NOMO-1 (cell line): ENCODE data around the gene PARP6.

Experiments used
- DNase-seq, 2 experiments: peaks; one replicate each; lab custom pipeline; 2025; ENCODE audit not compliant: unreplicated experiment in 2 of 2; lab: John Stamatoyannopoulos, UW

Gene PARP6

DNA sequence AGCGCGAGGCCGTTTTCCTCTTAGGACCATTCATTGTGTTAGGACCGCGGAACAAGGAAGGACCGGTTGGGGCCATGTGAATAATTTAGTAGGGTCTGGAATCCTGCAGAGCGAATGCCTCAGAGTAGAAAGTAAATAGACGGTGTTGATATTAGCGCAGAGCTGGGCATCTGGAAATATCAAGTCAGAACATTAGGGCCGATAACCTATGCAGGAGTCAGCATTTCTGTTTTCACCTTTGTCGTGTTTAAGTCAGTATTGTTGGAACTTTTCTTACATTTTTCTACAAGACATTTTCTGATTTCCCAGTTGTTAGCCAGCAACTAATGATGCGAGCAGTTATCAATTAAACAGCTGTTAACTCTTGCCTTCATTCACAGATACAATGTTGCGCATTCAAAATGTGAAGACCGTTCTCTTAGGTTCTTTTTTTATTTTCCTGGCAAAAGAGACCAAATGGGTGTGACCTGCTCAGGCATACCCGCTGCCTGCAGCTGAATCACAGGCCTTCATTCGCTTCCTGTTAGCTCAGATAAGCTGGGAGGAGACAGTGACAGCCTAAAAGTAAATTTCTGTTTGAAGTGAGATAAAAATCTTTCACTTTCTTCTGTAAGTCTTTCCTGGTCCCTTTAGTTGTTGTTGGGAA lies 40.4 kb downstream of the PARP6 start:
- peak in 1 of 2 experiments; percentile 56 for DNase-seq

DNA sequence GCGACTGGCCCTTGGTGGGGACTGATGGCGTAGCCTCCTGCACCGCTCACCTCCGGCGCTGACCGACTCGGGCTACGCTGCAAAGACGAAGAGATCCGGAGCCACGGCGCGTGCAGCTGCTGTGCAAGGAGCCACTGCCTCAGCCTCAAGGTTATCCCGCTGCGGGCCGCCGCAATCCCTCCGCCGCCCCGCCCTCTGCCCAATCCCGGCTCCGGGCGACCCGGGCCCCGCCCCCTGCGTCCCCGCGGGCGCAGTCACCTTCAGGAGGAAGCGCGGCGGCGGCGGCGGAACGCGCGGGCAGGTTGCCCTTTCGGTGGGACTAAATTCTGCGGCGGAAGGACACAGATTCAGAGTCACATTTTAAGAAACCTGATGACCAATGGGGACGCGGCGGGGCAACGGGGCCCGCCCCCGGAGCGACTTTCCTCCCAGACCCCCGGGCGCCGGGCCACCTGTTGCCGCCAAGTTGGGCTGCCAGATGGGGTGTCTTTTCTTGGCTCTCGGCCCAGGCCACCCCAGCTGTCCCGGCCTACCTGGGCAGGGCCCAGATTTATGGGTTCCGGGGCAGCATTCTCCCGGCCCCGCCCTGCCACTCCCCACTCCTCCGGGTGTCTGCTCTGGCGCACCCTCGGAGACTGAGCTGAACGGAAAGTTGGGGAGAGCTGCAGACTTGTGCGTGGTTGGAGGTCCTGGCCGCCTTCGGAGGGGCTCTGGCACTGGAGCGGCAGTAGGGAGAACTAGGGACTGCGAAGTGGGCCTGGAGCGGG lies 41.1 kb downstream of the PARP6 start, which contains the start of gene PKM:
TSS of gene PKM (minus strand) at position 125 of the 767 bp plus-strand sequence. CDS start 12,093 bp downstream, outside the sequence.
- peak; percentile 92 to 95 for DNase-seq

GRCh38 chr15:72230197-72231065 lies 41.9 kb downstream of the PARP6 start:
- peak; percentile 72 to 78 for DNase-seq

DNA sequence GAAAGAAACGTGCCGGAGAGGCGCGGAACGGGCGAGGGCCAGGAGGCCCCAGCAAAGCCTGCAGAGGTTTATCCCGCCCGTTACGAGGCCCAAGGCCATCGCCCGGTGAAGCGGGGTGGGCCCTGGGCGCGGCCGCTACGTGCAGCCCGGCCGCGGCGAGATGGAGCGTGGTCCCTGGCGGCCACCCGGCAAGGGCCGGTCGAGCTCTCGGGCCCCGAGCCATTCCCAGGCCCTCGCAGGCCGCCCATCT lies 42.5 kb downstream of the PARP6 start:
- no peak for DNase-seq

GRCh38 chr15:72229076-72229946 lies 43.0 kb downstream of the PARP6 start:
- DNase-seq: no peak

DNA sequence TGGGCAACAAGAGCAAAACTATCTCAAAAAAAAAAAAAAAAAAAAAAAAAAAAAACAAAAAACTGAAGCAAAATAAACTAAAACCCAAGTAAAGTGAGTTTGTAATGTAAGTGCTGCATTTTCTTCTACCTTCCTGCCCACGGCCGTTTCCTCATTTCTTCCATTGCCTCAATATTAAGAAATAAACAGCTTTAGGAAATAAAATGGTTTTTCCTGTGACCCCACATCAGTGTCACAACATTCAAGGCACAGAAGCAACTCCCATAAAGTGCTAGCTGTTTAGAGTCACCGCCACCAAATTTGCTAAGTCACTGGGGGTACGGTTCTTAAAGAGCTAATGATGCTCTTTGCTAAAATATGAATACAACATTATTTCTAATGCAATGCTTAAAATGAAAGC lies 44.6 kb downstream of the PARP6 start:
- peak; percentile 65 to 81 for DNase-seq

DNA sequence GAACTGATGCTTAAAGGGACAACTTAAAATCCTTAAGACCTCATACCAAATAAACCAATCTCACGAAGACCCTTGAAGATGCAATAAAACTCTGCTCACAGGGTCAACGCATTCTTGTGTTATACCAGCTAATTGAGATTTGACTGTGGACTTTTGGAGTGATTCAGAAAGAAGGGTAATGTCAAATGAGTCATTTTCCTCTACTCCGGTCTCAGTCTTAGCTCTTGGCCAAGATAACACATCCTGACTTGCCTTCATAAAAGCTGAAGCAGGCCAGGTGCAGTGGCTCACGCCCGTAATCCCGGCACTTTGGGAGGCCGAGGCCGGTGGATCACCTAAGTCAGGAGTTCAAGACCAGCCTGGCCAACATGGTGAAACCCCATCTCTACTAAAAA lies 45.2 kb downstream of the PARP6 start:
- DNase-seq: peak in 1 of 2 experiments; percentile 37

- DNase-seq: no peak
Measured at GRCh38 chr15:72223278-72223677, 49.1 kb downstream of the PARP6 start.

GRCh38 chr15:72222393-72222792 lies 50.0 kb downstream of the PARP6 start:
- DNase-seq: no peak

GRCh38 chr15:72220687-72221086 lies 51.7 kb downstream of the PARP6 start:
- DNase-seq: no peak

DNA sequence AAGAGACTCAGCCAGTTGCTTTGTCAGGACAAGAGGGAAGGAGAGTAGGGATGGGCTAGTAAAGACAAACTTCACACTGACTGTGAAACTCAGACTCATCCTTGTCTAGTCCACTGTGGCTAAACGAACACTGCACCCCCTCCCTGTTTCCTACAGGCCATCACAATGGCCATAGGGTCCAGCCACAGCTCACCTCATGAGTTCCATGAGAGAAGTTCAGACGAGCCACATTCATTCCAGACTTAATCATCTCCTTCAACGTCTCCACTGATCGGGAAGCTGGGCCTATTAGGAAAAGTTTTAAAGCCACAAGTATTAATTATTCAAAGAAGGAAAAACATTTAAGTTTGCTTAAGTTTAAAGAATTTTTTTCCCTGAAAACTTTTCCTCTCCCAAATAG lies 55.1 kb downstream of the PARP6 start:
- no peak for DNase-seq

- no peak for DNase-seq
Measured at GRCh38 chr15:72216079-72216478, 56.3 kb downstream of the PARP6 start.

GRCh38 chr15:72207558-72208085 lies 64.7 kb downstream of the PARP6 start:
- no peak for DNase-seq

DNA sequence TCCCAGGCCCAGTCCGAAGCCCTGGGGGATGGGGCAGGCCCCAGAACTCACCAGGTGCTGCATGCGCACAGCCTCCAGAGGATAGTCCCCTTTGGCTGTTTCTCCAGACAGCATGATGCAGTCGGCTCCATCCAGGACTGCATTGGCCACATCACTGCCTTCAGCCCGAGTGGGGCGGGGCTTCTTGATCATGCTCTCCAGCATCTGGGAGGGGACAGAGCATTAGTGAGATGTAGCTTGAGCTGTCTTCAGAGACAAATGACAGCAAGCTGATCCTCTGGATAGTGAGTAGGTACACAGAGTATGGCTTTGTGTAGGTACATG lies 65.7 kb downstream of the PARP6 start:
- no peak for DNase-seq

GRCh38 chr15:72205896-72206676 lies 66.3 kb downstream of the PARP6 start:
- DNase-seq: no peak

DNA sequence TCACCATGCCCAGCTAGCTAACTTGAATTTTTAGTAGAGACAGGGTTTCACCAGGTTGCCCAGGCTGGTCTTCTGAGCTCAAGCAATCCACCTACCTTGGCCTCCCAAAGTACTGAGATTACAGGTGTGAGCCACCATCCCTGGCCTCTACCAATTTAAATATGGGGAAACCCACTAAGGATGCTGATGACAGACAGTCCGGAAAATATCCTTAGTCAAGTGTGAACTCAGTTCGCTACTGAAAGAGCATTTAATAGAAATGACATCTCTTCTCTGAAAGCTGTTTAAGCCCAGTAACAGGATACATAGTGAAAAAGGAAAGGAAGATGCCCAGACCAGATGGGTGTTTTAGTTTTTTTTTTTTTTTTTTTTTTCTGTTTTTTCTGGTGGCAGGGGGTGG lies 67.1 kb downstream of the PARP6 start:
- no peak for DNase-seq

- DNase-seq: no peak
Measured at GRCh38 chr15:72203507-72203837, 68.9 kb downstream of the PARP6 start.

GRCh38 chr15:72202801-72203506 lies 69.4 kb downstream of the PARP6 start:
- DNase-seq: no peak

DNA sequence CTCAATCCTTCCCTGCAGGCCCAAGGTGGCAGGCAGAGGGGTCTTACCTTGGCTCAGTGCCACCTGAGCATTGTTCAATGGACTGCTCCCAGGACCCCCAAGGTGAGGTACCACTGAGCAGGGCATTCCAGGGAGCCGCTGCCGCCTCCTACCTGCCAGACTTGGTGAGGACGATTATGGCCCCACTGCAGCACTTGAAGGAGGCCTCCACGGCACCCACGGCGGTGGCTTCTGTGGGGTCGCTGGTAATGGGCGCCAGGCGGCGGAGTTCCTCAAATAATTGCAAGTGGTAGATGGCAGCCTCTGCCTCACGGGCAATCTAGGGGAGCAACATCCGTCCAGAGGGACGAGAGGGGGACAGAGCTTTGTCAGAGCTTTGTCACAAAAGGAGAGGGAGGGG lies 70.1 kb downstream of the PARP6 start:
- DNase-seq: no peak
